SHP77 (cell line): ENCODE data around the gene EGLN3.

Experiments
- DNase-seq, 2 experiments: peaks; one replicate each; lab custom pipeline; 2025; lab: John Stamatoyannopoulos, UW

The EGLN3 gene

DNA sequence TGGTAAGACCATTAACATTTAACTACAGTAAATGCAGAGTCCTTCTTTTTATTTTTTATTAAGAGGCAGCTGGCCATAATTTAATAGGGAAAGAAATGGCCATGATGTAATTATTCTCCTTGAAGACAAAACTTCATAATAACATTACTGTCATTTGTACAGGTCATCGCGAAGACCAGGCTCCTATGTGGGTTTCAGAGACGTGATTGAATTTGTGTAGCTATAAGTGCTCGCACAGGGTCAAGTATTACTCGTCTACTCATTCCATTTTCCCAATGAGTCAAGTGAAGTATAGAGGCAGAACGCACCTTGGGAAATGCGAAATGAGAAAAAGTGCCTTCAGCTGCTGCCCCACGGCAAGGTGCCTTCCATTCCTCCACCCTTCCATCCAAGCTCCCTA lies 40.4 kb downstream of the EGLN3 start:
- no peak for DNase-seq

DNA sequence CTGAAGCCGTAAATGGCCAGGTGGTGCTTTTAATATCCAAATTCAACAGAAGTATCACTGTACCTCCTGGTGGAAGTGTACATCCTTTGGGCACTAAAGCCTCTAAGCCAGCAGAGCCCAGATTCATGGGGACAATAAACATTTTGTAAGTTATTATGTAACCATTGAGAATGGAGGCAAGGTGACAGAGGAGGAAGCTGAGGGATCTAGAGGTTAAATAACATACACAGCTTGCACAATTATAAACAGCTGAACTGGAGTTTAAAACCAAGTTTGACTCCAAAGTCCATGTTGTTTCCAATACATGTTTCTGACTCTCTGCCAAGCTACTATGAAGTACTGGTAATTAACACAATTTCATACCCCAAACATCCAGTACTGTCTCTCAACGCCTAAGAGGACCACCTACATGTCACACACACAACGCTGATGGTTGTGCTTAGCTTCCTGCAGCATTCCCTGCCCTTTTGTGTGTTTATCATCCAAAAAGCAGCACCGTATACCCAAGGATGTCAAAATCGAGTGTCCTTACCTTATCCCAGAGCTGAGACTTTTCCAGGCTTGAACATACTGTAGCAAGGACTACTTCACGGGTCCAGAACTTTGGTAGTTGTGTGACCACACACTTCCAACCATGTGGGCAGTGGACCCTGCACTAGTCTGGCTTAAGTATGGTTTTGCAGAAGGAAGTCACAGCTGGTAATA lies 41.3 kb downstream of the EGLN3 start:
- no peak for DNase-seq

DNA sequence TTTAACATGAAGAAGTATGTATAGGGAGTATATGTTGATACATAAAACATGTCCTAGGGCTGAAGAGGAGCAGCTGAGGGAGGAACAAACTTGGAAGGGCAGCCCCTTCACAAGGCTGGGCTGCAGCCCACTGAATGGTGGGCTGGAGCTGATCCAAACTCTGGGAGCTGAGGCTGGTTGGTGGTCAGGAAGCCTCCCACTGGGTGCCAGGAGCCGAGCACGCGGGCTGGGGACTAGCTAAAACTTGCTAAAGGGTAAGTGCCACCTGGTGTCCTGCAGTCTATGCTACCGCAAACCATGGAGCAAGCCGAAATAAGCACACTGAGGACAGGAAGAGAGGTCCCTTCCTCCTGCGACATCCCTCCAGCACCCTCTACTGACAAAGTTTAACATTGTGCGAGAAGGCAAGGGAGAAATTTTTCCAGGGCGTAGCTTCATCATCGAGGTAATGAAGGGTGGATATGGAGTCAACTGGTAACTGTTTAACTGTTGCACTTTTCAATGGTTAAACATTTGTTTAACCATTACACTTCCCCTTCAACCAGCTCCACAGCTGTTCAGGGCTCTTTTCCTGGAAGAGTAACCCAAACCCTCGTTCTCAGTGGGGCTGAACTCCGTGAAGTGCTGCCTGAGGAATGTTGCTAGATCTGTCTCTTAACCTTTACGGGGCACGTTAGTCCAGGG lies 42.2 kb downstream of the EGLN3 start:
- no peak for DNase-seq

DNA sequence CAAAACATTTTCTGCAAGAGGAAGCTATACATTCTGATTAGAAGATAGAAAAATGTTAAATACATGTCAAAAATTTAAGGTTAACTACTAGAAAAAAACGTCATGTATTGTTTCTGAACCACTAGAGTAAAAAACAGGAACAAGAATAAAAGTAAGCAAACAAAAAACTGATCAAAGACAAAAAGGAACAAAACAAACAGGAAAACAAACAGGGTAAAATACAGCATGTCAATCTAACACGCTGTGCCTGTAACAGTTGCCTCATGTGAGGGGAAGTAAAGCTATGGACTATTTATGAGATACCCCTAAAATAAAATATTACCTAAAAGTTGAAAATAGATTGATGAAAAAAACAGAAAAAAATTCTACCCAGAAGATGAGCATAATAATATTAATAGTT lies 43.9 kb downstream of the EGLN3 start:
- no peak for DNase-seq

DNA sequence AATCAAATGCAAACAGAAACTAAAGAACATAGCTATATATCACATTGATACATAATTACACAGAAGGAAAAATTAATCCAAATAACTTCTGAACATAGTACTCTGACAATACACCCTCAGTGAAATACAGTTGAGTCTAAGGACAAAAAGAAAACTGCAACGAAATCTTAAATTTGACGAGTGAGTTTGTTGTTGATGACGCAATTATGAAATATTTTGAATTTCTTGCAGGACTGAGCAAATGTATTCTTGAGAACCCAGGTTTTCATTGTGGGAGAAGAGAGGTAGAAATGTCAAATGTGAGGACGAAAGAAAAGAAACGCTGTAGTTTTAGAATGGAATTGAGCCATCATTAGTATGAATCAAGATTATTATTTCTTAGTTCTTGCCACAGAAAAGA lies 46.3 kb downstream of the EGLN3 start:
- DNase-seq = no peak

DNA sequence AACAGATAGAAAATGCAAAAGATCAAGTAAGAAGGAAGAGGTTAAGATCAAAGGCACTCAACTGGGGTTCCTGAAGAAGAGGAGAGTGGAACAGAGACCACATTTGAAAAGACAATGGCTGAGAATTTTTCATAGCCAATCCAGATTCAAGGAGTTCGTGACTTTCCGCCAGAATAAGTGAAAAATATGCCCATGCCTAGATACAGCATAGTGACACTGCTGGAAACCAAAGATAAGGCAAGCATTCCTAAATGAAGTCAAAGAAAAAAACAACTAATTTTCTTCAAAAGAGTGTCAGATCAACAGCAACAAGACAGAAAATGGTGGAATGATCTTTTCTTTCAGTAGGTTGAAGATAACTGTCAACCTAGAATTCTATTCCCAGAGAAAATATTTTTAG lies 47.5 kb downstream of the EGLN3 start:
- no peak for DNase-seq

DNA sequence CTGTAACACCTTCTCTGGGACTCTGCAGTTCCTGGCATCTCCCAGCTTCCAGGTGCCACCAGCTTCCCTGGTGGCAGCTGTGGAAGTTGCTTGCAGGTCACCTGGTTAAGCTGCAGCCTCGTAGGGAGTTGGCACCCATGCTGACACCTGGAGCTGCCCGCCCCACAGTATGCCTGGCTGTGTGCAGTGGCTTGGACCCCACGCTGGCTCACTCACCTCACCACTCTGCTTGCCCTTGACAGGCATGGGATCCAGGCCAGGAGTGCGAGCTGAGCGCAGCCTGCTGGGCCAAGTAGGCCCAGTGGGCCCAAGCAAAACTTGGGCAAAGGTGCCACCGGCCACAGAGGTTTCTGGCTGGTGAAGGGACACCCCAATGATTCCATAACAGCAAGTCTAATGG lies 48.5 kb downstream of the EGLN3 start:
- no peak for DNase-seq

DNA sequence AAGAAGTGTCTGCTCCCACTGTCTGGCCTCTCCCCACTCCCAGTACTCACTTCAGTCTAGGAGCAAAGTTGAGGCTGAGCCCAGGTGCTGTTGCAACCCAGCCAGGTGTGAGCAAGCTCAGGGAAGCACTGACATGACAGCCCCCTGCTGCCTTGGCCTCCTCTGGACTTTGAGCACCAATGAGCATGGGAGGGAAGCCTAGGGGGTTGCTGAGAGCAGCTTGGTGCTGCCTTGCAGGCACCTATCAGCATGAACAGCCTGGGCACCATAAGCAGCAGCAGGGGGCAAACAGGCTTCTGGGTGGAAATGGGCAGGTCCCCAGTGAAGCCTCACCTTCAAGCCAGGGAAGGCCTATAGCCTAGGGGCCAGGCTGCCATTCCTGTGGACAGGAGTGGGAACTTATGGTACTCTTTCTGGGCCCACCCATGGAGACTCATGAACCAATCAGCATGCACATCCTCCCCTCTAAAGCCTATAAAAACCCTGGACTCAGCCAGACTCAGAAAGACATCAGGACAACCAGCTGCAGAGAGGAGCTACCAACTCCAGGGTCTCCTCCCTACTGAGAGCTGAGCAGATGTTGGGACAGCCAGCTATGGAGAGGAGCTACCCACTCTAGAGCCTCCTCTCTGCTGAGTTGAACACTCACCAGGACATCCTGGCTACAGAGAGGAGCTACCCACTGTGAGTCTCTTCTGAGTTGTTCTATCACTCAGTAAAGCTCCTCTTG lies 49.3 kb downstream of the EGLN3 start:
- no peak for DNase-seq

DNA sequence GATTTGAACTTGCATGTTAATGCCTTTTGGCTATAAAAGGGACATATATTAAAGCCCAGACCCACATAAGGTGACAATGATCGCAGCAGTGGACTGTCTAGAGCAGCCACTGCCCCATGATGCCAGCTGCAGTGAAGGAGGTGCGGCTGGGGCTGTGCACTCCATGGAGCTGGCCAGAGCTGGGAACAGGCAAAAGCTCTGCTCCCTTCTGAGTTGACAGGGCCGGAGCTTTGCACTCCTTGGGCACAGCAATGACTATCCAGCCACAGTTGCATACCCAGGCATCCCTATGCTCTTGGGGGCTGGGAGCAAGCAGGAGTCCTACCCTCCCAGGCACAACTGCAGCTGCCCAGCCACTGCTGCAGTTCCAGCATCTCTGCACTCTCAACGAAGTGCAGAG lies 50.2 kb downstream of the EGLN3 start:
- DNase-seq = no peak

DNA sequence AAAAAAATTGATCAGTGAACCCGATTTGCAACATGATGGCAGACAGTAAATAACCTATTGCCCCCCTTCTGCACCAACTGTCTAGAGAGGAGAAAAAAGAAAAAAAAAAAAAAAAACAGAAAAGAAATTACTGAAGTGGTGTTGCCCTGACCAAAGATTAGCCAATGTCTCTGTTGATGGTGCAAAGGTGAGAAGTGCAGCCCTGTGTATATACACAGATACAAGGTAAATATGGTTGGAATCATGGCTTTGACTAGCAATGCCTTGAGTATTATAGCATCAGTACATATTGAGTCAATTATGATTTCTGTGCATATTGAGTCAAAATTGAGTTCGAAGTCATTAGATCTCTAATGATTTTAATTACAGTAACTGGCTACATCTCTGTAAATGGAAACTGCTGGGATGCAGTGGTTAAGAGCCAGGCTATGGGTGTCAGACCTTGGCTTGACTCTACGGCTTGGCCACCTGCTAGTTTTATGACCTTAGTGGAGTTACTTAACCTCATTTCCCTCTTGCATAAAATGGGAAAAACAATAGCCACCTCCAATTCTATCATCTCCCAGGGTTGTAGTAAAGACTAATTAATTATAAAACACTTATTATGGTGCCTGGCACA lies 51.0 kb downstream of the EGLN3 start:
- no peak for DNase-seq

DNA sequence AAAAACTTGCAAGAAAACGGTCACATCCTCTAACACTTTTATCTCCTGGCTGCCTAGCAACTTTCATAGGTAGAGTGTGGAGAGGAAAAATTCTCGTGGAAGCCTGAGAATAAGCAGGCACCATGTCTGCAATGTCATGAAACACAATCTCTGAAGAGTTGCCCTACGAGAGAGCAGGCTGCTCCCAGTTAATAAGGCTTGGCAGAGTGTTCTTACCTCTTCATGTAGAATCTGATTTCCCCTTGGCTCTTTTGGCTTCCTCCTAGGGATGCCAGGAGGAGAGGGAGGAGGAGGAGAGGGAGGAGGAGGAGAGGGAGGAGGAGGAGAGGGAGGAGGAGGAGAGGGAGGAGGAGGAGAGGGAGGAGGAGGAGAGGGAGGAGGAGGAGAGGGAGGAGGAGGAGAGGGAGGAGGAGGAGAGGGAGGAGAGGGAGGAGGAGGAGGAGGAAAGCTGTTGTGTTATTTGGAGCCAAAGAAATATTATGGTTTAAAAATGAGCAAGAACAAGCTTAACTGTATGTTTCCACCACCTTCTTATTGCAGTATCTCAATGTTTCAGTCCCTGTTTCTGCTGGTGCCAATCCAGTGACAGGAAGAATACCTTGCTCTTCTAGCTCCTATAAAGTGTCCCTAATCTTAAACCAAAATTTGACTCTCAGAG lies 52.9 kb downstream of the EGLN3 start:
- no peak for DNase-seq

DNA sequence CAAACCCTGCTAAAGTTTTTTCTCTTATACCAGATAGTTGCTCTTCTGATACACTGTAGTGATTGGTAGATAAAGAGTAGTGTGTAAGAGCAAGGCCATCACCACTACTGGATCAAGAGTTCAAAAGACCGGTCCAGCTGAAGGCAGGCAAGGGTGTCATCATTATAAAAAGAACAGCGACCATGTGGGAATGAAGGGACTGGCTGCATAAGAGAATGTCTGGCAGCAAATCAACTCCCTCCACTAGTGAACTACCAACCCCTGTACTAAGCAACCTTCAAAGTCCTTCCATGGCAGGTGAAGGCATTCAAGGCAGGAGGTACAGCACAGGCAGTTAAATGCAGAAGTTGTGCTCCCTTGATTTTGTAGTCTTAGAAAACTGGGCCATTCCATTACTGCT lies 53.5 kb downstream of the EGLN3 start:
- no peak for DNase-seq

DNA sequence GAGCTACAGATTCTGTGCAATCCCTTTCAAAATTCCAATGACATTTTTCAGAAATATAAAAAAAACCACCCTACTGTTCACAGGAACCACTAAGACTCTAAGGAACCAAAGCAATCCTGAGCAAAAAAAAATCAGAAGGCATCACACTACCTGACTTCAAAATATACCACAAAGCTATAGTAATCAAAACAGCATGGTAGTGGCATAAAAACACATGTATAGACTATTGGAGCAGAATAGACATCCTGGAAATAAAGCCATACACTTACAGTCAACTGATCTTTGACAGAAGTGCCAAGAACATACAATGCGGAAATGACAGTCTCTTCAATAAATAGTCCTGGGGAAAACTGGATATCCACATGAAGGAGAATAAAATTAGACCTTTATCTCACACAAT lies 56.5 kb downstream of the EGLN3 start:
- DNase-seq = no peak

DNA sequence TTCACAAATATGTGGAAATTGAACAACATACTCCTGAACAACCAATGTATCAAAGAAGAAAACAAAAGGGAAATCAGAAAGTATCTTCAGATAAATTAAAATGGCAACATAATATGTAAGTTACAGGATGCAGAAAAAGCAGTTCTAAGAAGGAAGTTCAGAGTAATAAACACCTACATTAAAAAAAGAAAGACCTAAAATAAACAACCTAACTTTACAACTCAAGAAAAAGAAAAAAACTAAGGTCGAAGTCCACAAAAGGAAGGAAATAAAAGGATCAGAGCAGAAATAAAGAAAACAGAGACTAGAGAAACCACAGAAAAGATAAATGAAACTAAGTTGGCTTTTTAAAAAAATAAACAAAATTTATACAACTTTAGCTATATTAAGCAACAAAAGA lies 59.2 kb downstream of the EGLN3 start:
- DNase-seq = no peak

DNA sequence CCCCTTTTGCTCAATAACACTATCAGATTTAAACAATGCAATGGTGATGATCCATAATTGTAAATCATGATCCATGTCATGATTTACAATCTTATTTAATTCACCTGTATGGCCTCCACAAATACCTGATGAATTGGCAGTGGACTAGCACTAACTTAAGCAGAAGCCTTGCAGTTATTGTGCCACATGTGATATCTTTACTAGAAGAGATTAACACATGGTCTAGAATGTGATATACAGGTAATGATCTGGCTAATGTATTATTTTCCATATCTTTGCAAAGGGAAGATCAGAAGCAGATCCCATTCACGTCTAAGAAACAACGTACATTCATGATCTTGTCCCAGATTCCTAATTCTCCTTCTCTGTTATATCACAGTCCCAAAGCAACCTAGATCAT lies 66.0 kb downstream of the EGLN3 start:
- no peak for DNase-seq

DNA sequence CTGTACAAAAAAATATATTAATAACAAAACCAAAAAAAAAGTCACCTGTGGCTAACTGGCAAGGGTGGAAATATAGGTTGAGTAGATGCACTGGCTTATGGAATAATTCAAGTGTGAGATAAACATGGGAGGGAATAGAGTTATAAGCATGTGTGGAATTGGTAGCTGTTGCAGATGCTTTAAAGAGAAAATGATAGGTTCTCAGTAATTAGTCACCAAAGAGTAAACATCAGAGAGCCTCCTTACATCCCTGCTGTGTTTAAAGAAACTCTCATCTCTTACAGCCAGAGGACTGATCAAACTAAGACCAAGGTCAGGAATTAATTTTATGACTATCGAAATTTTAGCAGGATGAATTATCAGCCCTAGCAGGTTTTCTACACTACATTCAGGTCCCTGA lies 70.5 kb downstream of the EGLN3 start:
- DNase-seq = no peak

DNA sequence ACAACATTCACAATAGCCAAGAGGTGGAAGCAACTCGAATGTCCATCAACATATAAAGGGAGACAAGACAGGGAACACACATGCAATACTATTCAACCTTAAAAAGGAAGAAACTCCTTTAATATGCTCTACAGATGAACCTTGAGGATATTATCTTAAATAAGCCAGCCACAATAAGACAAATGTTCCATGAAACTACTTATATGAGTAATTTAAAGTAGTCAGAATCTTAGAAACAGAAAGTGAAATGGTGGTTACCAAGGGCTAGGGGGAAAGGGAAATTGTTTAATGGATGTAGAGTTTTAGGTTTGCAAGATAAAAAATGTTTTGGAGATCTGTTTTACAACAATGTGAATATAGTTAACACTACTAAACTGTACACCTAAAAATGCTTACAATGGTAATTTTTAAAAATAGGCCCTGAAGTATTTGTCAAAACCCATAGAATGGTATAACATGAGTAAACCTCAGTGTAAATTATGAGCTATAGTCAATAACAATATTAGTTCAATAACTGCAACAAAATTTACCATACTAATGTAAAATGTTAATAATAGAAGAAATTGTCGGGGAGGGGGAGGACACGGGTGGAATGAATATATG lies 71.1 kb downstream of the EGLN3 start:
- DNase-seq = no peak

DNA sequence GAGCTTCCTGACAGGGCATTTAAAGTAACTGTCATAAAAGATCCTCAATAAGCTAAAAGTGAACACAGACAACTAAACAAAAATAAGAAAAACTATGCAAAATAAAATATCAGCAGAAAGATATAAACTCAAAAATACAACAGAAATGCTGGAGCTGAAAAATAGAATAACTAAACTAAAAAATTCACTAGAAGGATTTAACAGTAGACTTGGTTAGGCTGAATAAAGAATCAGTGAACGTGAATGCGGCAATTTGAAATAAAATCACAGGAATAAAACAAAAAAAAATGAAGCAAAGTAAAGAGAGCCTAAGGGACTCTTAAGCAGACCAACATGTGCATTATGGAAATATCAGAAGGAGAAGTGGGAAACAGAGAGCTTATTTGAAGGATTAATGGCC lies 74.6 kb downstream of the EGLN3 start:
- DNase-seq = no peak
